ENCODE data around the gene DLX5.

DLX5 gene

GRCh38 chr7:96996958-96997511, 27.6 kb downstream of the DLX5 start:
- no peak for TF ChIP-seq JUND (IDR thresholded peaks at IDR 0.05; ENCODE audit: low read depth)
- in situ Hi-C loops (cut with HindIII; ENCODE audit: low pct_unique_long_range_greater_than_20kb, low sequenced_read_pairs), result no loop called here
- DNase-seq (ENCODE audit: low read depth in 1 of 2, low spot score in 1 of 2), result no peak

- no peak for DNase-seq (ENCODE audit: low read depth in 1 of 2, low spot score in 1 of 2)
- no peak for TF ChIP-seq JUND (IDR thresholded peaks at IDR 0.05; ENCODE audit: low read depth)
These were observed 28.3 kb downstream of the DLX5 start for GRCh38 chr7:96996111-96996957.

GRCh38 chr7:96995406-96996110, 29.1 kb downstream of the DLX5 start:
- no peak for TF ChIP-seq JUND (IDR thresholded peaks at IDR 0.05; ENCODE audit: low read depth)
- in situ Hi-C loops (cut with HindIII; ENCODE audit: low pct_unique_long_range_greater_than_20kb, low sequenced_read_pairs), result no loop called here
- no peak for DNase-seq (ENCODE audit: low read depth in 1 of 2, low spot score in 1 of 2)

More at GRCh38 chr7:96996111-96996957, 28.3 kb downstream of the DLX5 start:
- in situ Hi-C loops (cut with HindIII; ENCODE audit: low pct_unique_long_range_greater_than_20kb, low sequenced_read_pairs), result no loop called here

GRCh38 chr7:96993980-96994379, 30.7 kb downstream of the DLX5 start:
- no peak for TF ChIP-seq JUND (IDR thresholded peaks at IDR 0.05; ENCODE audit: low read depth)
- DNase-seq (ENCODE audit: low read depth in 1 of 2, low spot score in 1 of 2), result no peak
- in situ Hi-C loops (cut with HindIII; ENCODE audit: low pct_unique_long_range_greater_than_20kb, low sequenced_read_pairs), result no loop called here

- TF ChIP-seq JUND (IDR thresholded peaks at IDR 0.05; ENCODE audit: low read depth), result no peak
- in situ Hi-C loops (cut with HindIII; ENCODE audit: low pct_unique_long_range_greater_than_20kb, low sequenced_read_pairs), result no loop called here
- no peak for DNase-seq (ENCODE audit: low read depth in 1 of 2, low spot score in 1 of 2)
These were observed 31.4 kb downstream of the DLX5 start for GRCh38 chr7:96993094-96993865.

GRCh38 chr7:96992192-96993005, 32.2 kb downstream of the DLX5 start:
- in situ Hi-C loops (cut with HindIII; ENCODE audit: low pct_unique_long_range_greater_than_20kb, low sequenced_read_pairs), result no loop called here
- DNase-seq (ENCODE audit: low read depth in 1 of 2, low spot score in 1 of 2), result no peak
- no peak for TF ChIP-seq JUND (IDR thresholded peaks at IDR 0.05; ENCODE audit: low read depth)

- DNase-seq (ENCODE audit: low read depth in 1 of 2, low spot score in 1 of 2), result no peak
- no peak for TF ChIP-seq JUND (IDR thresholded peaks at IDR 0.05; ENCODE audit: low read depth)
- in situ Hi-C loops (cut with HindIII; ENCODE audit: low pct_unique_long_range_greater_than_20kb, low sequenced_read_pairs), result no loop called here
These were observed 33.0 kb downstream of the DLX5 start for GRCh38 chr7:96991546-96992191.

- DNase-seq (ENCODE audit: low read depth in 1 of 2, low spot score in 1 of 2), result no peak
These were observed 34.7 kb downstream of the DLX5 start for GRCh38 chr7:96989859-96990317.

GRCh38 chr7:96989241-96989858, 35.3 kb downstream of the DLX5 start:
- no peak for TF ChIP-seq JUND (IDR thresholded peaks at IDR 0.05; ENCODE audit: low read depth)
- in situ Hi-C loops (cut with HindIII; ENCODE audit: low pct_unique_long_range_greater_than_20kb, low sequenced_read_pairs), result no loop called here
- no peak for DNase-seq (ENCODE audit: low read depth in 1 of 2, low spot score in 1 of 2)

More at GRCh38 chr7:96989859-96990317, 34.7 kb downstream of the DLX5 start:
- in situ Hi-C loops (cut with HindIII; ENCODE audit: low pct_unique_long_range_greater_than_20kb, low sequenced_read_pairs), result no loop called here
- TF ChIP-seq JUND (IDR thresholded peaks at IDR 0.05; ENCODE audit: low read depth), result no peak

- in situ Hi-C loops (cut with HindIII; ENCODE audit: low pct_unique_long_range_greater_than_20kb, low sequenced_read_pairs), result no loop called here
These were observed 36.9 kb downstream of the DLX5 start for GRCh38 chr7:96987719-96988118.

GRCh38 chr7:96986901-96987300, 37.7 kb downstream of the DLX5 start:
- in situ Hi-C loops (cut with HindIII; ENCODE audit: low pct_unique_long_range_greater_than_20kb, low sequenced_read_pairs), result no loop called here
- TF ChIP-seq JUND (IDR thresholded peaks at IDR 0.05; ENCODE audit: low read depth), result no peak
- DNase-seq (ENCODE audit: low read depth in 1 of 2, low spot score in 1 of 2), result no peak

More at GRCh38 chr7:96987719-96988118, 36.9 kb downstream of the DLX5 start:
- no peak for TF ChIP-seq JUND (IDR thresholded peaks at IDR 0.05; ENCODE audit: low read depth)
- DNase-seq (ENCODE audit: low read depth in 1 of 2, low spot score in 1 of 2), result no peak

Data from T47D (cell line).